ENCODE measurements around the gene HOXC9.

The HOXC9 gene

GRCh38 chr12:54016478-54016964, 16.6 kb downstream of the HOXC9 start:
- no peak for DNase-seq

GRCh38 chr12:54017027-54017788, 17.2 kb downstream of the HOXC9 start:
- DNase-seq = no peak

- peak; percentile 59 for DNase-seq
Observed at GRCh38 chr12:54017878-54018467, 18.0 kb downstream of the HOXC9 start.

GRCh38 chr12:54018468-54018984, 18.6 kb downstream of the HOXC9 start:
- DNase-seq = no peak

GRCh38 chr12:54019091-54019811, 19.3 kb downstream of the HOXC9 start:
- no peak for DNase-seq

GRCh38 chr12:54019924-54020590, 20.1 kb downstream of the HOXC9 start:
- DNase-seq = no peak

- DNase-seq = no peak
Observed at GRCh38 chr12:54020591-54021405, 20.8 kb downstream of the HOXC9 start.

GRCh38 chr12:54021432-54022013, 21.6 kb downstream of the HOXC9 start:
- DNase-seq = no peak

GRCh38 chr12:54022960-54023884, 23.3 kb downstream of the HOXC9 start:
- DNase-seq = no peak

- no peak for DNase-seq
Observed at GRCh38 chr12:54024127-54024526, 24.2 kb downstream of the HOXC9 start.

- DNase-seq = no peak
Observed at GRCh38 chr12:54024581-54025305, 24.8 kb downstream of the HOXC9 start.

- DNase-seq = no peak
Observed at GRCh38 chr12:54025499-54026405, 25.8 kb downstream of the HOXC9 start.

GRCh38 chr12:54026640-54027441, 26.9 kb downstream of the HOXC9 start:
- no peak for DNase-seq

GRCh38 chr12:54027442-54027786, 27.5 kb downstream of the HOXC9 start:
- DNase-seq = no peak

GRCh38 chr12:54028314-54029201, 28.6 kb downstream of the HOXC9 start, which contains the start of gene HOXC6:
TSS of gene HOXC6 (plus strand) at chr12:54028440. CDS start at chr12:54028522, 82 bp downstream.
- DNase-seq = no peak

Measured in effector CD8-positive, alpha-beta T cell (primary cell).